A549 treated with CpdA at 1 μM for 4 hours (cell line): ENCODE results near the gene ST6GALNAC5. TPM values are rescaled to one million over a fixed set of nuclear protein-coding genes. Genes with fewer than 3 reads are reported as not detected.

Experiments used
- total RNA-seq: library from RNA; stranded (reverse); fragments of 200-300 nt; extraction: Qiagen RNA extraction; gene quantifications from 5 replicates; pipeline ENCODE4 v1.2.3, GENCODE V29; 2022; ENCODE audit warnings: low read depth

Gene ST6GALNAC5
- total RNA-seq: not detected in 5 replicates

DNA sequence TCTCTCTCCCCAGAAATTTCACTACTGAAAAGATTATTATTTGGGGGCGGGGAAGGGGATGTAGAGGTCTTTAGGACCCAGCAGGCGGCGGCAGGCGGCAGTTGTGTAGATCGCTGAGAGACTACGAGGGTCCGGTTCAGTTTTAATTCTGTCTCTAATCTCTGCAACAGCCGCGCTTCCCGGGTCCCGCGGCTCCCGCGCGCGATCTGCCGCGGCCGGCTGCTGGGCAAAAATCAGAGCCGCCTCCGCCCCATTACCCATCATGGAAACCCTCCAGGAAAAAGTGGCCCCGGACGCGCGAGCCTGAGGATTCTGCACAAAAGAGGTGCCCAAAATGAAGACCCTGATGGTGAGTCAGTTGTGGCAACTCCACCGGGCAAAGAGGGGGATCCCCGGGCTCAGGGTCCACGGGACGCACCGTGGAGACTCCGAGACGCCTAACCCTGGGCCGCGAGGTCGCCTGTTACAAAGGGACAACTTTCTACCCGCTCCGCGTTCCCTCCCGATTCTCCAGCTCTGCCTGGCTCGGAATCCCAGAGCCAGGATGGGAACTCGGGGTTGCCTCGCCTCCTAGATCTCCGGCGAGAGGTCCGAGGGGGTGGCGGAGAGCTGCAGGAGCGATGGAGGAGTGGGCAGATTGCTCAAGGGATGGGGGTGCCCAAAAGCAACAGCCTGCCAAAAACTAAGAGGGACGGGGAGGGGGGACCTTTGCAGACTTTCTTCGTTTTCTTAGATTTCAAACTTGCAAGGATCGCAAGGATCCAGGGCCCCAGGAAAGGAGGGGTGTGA is at the start of gene ST6GALNAC5:
TSS of gene ST6GALNAC5 (plus strand) at position 139 of the 789 bp plus-strand sequence.

